Measurements from ENCODE around the gene USF2.
A peak's percentile ranks its signal among the peaks of the same experiment; 100 is the strongest.

USF2 gene

GRCh38 chr19:35303357-35303915, 34.7 kb downstream of the USF2 start:
- DNase-seq, result no peak

- no peak for DNase-seq
Observed at GRCh38 chr19:35304036-35304435, 35.3 kb downstream of the USF2 start.

- DNase-seq, result no peak
Observed at GRCh38 chr19:35305181-35305580, 36.4 kb downstream of the USF2 start.

- DNase-seq, result no peak
Observed at GRCh38 chr19:35306473-35307246, 37.9 kb downstream of the USF2 start.

DNA sequence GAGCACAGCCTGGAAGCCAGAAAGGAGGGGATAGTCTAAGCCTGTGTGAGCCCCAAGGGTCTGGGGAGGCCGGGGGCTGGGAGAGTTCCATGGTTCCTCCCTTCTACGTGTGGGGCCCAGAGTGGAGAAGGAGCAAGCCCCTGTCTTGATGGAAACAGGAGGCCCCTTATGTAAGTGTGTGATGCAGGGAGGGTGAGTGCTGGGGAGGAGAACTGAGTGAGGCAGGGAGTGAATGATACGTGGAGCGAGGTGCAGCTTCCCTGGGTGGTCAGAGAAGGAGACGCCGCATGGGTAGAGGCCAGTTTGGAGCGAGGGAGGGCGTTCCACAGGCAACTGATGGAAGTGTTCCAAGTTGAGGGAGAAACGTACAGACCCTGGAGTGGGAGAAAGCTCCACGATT, 39.2 kb downstream of the USF2 start:
- peak; percentile 67 for DNase-seq

GRCh38 chr19:35308910-35309309, 40.1 kb downstream of the USF2 start:
- DNase-seq, result no peak

GRCh38 chr19:35309481-35310279, 40.9 kb downstream of the USF2 start:
- peak; percentile 79 for DNase-seq

DNA sequence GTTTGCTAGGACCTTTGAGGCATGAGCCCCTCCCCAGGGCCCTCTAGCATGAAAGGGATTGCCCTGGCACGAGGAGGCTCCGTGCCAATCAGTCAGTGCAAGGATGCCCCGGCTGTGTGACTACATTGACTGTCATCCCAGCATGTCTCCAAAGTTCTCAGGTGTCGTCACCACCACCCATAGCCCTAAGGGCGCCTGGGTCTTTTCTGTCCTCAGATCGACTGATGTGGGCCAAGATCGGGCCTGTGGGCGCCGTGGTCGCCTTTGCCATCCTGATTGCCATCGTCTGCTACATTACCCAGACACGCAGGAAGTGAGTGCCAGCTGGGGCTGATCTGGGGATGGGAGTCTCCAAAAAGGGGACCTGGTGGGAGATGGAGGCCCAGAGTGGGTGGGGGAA, 41.6 kb downstream of the USF2 start:
- no peak for DNase-seq

GRCh38 chr19:35310811-35311465, 42.2 kb downstream of the USF2 start:
- no peak for DNase-seq

- no peak for DNase-seq
Observed at GRCh38 chr19:35311901-35312665, 43.3 kb downstream of the USF2 start.

GRCh38 chr19:35313587-35313986, 44.8 kb downstream of the USF2 start:
- no peak for DNase-seq

DNA sequence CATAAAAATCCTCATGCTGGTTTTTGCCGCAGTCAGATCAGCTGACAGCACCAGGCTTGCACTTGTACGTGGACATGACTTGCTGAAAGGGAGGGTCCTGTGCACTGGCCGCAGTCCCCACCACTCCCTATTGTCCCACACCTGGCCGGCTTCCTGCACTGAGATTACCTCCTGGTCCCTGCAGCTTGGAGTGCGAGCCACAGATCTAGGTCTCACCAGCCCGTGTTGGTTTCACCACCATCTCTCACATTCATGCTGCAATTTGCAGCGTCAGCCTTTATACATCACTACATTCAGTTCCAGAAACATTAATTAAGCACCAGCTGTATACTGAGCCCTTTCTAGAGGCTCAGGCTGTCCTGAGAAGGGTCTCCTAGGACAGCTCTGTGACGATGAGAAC, 45.3 kb downstream of the USF2 start:
- DNase-seq, result no peak

DNA sequence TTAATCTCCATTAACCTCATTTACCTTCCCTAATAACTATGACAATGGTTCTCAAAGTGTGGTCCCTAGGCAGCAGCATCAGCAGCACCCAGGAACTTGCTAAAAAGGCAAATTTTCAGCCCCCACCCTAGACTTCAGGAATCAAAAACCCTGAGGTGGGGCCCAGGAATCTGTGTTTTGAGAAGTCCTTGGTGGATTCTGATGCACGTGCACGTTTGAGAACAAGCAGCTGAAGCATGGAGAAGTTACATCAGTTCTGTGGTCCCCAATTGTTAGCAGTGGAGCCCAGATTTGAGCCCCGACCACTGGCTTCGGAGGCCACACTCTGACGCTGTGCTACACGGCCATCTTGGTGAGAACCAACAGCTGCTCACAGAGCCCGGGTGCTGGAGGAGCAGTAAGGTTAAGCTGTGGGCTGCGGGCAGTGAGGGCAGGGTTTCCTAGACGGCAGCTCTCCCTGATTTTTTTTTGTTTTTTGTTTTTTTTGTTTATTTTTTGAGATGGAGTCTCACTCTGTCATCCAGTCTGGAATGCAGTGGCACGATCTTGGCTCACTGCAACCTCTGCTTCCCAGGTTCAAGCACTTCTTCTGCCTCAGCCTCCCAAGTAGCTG, 46.2 kb downstream of the USF2 start:
- no peak for DNase-seq

DNA sequence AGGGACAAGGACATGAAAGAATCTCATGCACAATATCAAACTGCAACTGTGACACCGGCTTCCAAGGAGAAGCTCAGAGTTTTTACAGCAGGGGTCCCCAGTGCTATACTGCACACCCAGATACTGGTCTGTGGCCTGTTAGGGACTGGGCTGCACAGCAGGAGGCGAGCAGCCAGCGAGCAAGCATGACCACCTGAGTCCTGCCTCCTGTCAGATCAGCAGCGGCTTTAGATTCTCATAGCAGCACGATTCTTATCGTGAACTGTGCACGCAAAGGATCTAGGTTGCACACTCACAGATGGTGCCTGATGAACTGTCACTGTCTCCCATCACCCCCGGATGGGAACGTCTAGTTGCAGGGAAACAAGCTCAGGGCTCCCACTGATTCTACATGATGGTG, 47.1 kb downstream of the USF2 start:
- no peak for DNase-seq

DNA sequence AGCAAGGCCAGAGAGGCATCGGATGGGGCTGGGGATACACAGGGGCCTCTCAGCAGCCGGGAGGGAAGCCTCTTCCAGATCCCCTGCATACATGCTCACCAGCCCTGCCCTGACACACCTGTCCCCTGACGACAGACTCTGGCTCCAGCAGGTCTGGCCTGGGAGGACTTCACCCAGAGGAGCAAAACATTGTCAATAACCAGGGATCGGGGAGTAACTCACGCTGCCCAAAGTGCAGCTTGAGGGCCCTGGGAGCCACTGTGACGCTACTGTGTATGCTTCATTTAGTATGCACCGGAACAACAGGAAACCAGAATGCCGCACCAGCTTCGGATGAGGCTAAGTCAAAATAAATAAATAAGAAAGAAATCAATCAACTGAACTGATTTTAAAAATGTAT, 47.8 kb downstream of the USF2 start:
- DNase-seq, result no peak

DNA sequence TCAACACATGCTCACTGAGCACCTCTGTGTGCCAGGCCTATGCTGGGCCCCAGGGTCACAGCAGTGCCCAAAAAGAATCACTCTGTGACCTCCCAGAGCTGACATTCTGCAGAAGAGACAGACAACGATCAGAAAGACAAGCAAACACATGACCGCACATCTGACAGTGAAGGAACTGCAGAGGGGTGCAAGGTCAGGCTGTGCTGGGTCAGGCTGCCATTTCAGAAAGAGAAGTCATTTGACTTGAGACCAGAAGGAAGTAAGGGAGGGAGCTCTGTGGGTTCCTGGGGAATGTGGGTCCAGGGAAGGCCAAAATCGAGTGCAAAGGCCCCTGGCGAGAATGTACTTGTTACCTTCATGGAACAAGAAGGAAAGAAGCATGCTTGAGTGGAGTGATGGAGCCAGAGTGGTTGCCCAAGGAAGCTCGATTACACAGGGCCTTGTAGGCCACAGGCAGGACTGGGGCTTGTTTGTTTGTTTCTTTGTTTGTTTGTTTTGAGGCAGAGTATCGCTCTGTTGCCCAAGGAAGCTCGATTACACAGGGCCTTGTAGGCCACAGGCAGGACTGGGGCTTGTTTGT, 48.8 kb downstream of the USF2 start:
- no peak for DNase-seq

- peak; percentile 54 for DNase-seq
Observed at GRCh38 chr19:35318679-35319448, 50.1 kb downstream of the USF2 start.

DNA sequence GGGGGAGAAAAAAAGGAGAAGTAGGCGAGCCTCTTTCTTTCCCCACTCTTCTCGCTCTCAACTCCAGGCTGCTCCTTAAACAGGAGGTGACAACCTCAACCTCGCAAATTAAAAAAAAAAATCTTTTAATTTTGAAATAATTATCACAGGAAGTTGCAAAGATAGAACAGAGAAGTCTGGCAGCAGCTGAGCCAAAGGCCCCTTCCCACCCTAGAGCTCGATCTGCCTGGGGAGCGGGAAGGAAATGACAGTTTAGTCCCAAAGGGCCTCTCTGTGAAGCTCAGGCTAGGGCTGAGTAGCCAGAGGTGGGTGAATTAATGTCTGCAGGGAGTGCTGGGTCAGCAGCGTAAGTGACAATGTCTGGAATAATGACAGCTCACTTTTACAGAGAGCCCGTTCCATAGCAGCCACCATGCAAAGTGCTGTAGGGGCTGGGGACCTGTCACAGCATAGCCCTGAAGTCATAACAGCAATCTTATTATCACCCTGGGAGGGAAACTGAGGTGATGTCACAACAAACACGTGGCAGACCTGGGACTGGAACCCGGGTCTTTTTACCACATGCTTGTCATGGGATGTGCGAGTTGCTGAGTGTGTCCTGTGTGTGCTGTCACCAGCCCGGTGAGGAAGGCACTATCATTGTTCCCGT, 51.4 kb downstream of the USF2 start:
- DNase-seq, result no peak

GRCh38 chr19:35321291-35321690, 52.5 kb downstream of the USF2 start:
- DNase-seq, result no peak

DNA sequence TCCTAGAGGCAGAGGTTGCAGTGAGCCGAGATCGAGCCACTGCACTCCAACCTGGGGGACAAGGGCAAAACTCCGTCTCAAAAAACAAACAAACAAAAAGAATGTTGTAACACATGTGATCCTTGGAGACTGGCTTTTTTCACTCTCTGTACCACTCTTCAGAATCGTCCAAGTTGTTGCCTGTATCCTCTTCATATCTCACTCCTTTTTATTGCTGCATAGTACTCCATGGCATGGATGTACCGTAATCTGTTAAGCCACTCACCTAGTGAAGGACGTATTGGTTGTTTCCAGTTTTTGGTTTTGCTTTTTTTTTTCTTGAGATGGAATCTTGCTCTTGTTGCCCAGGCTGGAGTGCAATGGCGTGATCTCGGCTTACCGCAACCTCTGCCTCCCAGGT, 53.3 kb downstream of the USF2 start:
- no peak for DNase-seq

GRCh38 chr19:35327642-35328041, 58.9 kb downstream of the USF2 start:
- no peak for DNase-seq

All from left hindlimb (tissue), 1 donor.